Peyer's patch (tissue), 4 donors: ENCODE measurements around the gene HS6ST3.

Experiments used
- POLR2A ChIP-seq, 2 donors: fragments of 450-650 bp; IDR thresholded peaks; one replicate each; pipeline ENCODE4 v1.5.1; 2017; ENCODE audit warnings: antibody characterized with exemption in 2 of 2, mild to moderate bottlenecking in 2 of 2, moderate library complexity in 2 of 2
- TF ChIP-seq, protein P1 (sequence below), 6 experiments: fragments of 450-650 bp in 4 of 6; fragments of 200-600 bp in 2 of 6; sonication (generic) in 1 of 6; IDR thresholded peaks; one replicate each; pipeline ENCODE4 v1.5.1; 2017 to 2019; ENCODE audit warnings: antibody characterized with exemption in 6 of 6, mild to moderate bottlenecking in 3 of 6, moderate library complexity in 1 of 6

DNA sequence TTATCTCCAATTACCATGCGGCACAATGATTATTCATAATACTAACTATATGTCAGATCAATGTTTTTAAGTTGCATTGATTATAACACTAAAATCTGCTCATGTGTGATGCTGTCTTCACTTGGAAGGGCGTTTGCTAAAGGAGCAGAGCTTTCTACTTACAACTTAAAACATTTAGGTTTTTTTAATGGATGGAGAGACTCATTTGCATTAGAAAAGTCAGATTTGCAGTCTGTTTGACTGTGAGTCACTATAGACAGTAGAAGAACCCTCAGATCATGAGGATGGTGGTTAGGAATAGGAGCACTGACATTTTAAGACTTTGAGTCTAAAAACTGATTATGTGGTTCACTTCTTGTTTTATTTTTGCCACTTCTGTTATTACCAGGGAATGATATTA, 364.6 kb downstream of the HS6ST3 start:
- TF ChIP-seq, protein P1, sequence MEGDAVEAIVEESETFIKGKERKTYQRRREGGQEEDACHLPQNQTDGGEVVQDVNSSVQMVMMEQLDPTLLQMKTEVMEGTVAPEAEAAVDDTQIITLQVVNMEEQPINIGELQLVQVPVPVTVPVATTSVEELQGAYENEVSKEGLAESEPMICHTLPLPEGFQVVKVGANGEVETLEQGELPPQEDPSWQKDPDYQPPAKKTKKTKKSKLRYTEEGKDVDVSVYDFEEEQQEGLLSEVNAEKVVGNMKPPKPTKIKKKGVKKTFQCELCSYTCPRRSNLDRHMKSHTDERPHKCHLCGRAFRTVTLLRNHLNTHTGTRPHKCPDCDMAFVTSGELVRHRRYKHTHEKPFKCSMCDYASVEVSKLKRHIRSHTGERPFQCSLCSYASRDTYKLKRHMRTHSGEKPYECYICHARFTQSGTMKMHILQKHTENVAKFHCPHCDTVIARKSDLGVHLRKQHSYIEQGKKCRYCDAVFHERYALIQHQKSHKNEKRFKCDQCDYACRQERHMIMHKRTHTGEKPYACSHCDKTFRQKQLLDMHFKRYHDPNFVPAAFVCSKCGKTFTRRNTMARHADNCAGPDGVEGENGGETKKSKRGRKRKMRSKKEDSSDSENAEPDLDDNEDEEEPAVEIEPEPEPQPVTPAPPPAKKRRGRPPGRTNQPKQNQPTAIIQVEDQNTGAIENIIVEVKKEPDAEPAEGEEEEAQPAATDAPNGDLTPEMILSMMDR (IDR thresholded peaks at IDR 0.05) = no peak
- no peak for TF ChIP-seq POLR2A (IDR thresholded peaks at IDR 0.05)
